HL-60/S4 treated with phorbol 12-myristate 13-acetate at 8.2 ng/mL for 4 days and 3 days (cell line): ENCODE measurements around the gene NR2F1-AS1.
"Not testable (repeated sequence)": the region's sequence is repeated elsewhere in the genome, so short reads cannot be mapped to it uniquely, and the experiment has no call there.

Experiments
- in situ Hi-C: fragments of 300-500 bp; cut with MboI; formaldehyde crosslinking; loops from 2 replicates; pipeline ENCODE4 v1.15.0; 2022; ENCODE audit warnings: low sequenced_read_pairs

Gene NR2F1-AS1

GRCh38 chr5:93549594-93549993 lies 31.4 kb downstream of the NR2F1-AS1 start:
- in situ Hi-C loops, result not testable (repeated sequence)

- in situ Hi-C loops, result no loop called here
Observed at GRCh38 chr5:93545872-93546271, 35.1 kb downstream of the NR2F1-AS1 start.

GRCh38 chr5:93532370-93532769 lies 48.6 kb downstream of the NR2F1-AS1 start:
- in situ Hi-C loops, result no loop called here

GRCh38 chr5:93521815-93522214 lies 59.2 kb downstream of the NR2F1-AS1 start:
- in situ Hi-C loops, result not testable (repeated sequence)

GRCh38 chr5:93519740-93520139 lies 61.3 kb downstream of the NR2F1-AS1 start:
- in situ Hi-C loops, result no loop called here

GRCh38 chr5:93517828-93518227 lies 63.2 kb downstream of the NR2F1-AS1 start:
- in situ Hi-C loops, result no loop called here

GRCh38 chr5:93513298-93513697 lies 67.7 kb downstream of the NR2F1-AS1 start:
- in situ Hi-C loops, result no loop called here

- in situ Hi-C loops, result no loop called here
Observed at GRCh38 chr5:93512799-93513198, 68.2 kb downstream of the NR2F1-AS1 start.

GRCh38 chr5:93511445-93511844 lies 69.6 kb downstream of the NR2F1-AS1 start:
- in situ Hi-C loops, result no loop called here

- in situ Hi-C loops, result no loop called here
Observed at GRCh38 chr5:93510626-93511380, 70.2 kb downstream of the NR2F1-AS1 start.

- in situ Hi-C loops, result not testable (repeated sequence)
Observed at GRCh38 chr5:93505553-93505952, 75.5 kb downstream of the NR2F1-AS1 start.

- in situ Hi-C loops, result no loop called here
Observed at GRCh38 chr5:93503598-93504067, 77.4 kb downstream of the NR2F1-AS1 start.

- in situ Hi-C loops, result no loop called here
Observed at GRCh38 chr5:93497096-93497495, 83.9 kb downstream of the NR2F1-AS1 start.

- in situ Hi-C loops, result no loop called here
Observed at GRCh38 chr5:93479982-93480509, 101.0 kb downstream of the NR2F1-AS1 start.

GRCh38 chr5:93477816-93478215 lies 103.2 kb downstream of the NR2F1-AS1 start:
- in situ Hi-C loops, result no loop called here

- in situ Hi-C loops, result no loop called here
Observed at GRCh38 chr5:93476251-93476742, 104.7 kb downstream of the NR2F1-AS1 start.

- in situ Hi-C loops, result no loop called here
Observed at GRCh38 chr5:93462916-93463315, 118.1 kb downstream of the NR2F1-AS1 start.

GRCh38 chr5:93461756-93462155 lies 119.3 kb downstream of the NR2F1-AS1 start:
- in situ Hi-C loops, result no loop called here

GRCh38 chr5:93460286-93460685 lies 120.7 kb downstream of the NR2F1-AS1 start:
- in situ Hi-C loops, result no loop called here

- in situ Hi-C loops, result not testable (repeated sequence)
Observed at GRCh38 chr5:93456796-93457195, 124.2 kb downstream of the NR2F1-AS1 start.

GRCh38 chr5:93454896-93455295 lies 126.1 kb downstream of the NR2F1-AS1 start:
- in situ Hi-C loops, result no loop called here

GRCh38 chr5:93452255-93452654 lies 128.8 kb downstream of the NR2F1-AS1 start:
- in situ Hi-C loops, result no loop called here
